CD4-positive, CD25-positive, alpha-beta regulatory T cell (primary cell): ENCODE data around the gene ZNF488. TPM values are rescaled to one million over a fixed set of nuclear protein-coding genes. Genes with fewer than 3 reads are reported as not detected.

Experiments
- ATAC-seq, 2 donors: fragments of 150-1000 bp; cut with Tn5 transposase; one replicate each; pipeline ENCODE4 v1.10.0; 2021; ENCODE audit warnings: low read depth in 2 of 2, moderate number of reproducible peaks in 2 of 2, moderate library complexity in 1 of 2
- DNase-seq, 3 donors: peaks; one replicate each; pipeline versions ENCODE4 v3.0.0 to v3.0.0-alpha.2; 2012 to 2022; ENCODE audit warnings: mixed read lengths in 1 of 3
- H3K27ac ChIP-seq: one replicate; pipeline ENCODE4 v1.7.0; 2013; ENCODE audit warnings: mild to moderate bottlenecking, low read length; ENCODE audit not compliant: insufficient read depth, poor library complexity, severe bottlenecking
- H3K27me3 ChIP-seq: one replicate; pipeline ENCODE4 v1.7.0; 2013; ENCODE audit warnings: low read length; ENCODE audit not compliant: control insufficient read depth, insufficient read depth
- H3K36me3 ChIP-seq: one replicate; pipeline ENCODE4 v1.7.0; 2013; ENCODE audit warnings: mild to moderate bottlenecking, low read length, moderate library complexity; ENCODE audit not compliant: control insufficient read depth, insufficient read depth
- H3K4me1 ChIP-seq: 2 replicates; pipeline ENCODE4 v1.7.0; 2013; ENCODE audit warnings: mild to moderate bottlenecking, low read length; ENCODE audit not compliant: insufficient read depth, control insufficient read depth, poor library complexity, severe bottlenecking
- H3K4me3 ChIP-seq: one replicate; pipeline ENCODE4 v1.7.0; 2013; ENCODE audit warnings: low read depth, mild to moderate bottlenecking, low read length, moderate library complexity
- H3K9me3 ChIP-seq, 2 experiments: 1 replicate in 1 of 2; 2 replicates in 1 of 2; pipeline ENCODE4 v1.7.0; 2013; ENCODE audit warnings: low read length in 2 of 2, mild to moderate bottlenecking in 1 of 2, moderate library complexity in 1 of 2; ENCODE audit not compliant: control insufficient read depth in 2 of 2
- H3K27ac Mint-ChIP-seq, 3 donors: one replicate each; pipeline ENCODE4 v1.8.0; 2020 to 2022; ENCODE audit warnings: mild to moderate bottlenecking in 3 of 3, mixed read lengths in 3 of 3, moderate library complexity in 2 of 3
- H3K27me3 Mint-ChIP-seq: one replicate; pipeline ENCODE4 v1.8.0; 2022; ENCODE audit warnings: mild to moderate bottlenecking, mixed read lengths
- H3K36me3 Mint-ChIP-seq: one replicate; pipeline ENCODE4 v1.8.0; 2020; ENCODE audit warnings: mixed read lengths
- H3K4me1 Mint-ChIP-seq, 4 donors: one replicate each; pipeline ENCODE4 v1.8.0; 2020 to 2022; ENCODE audit warnings: mixed read lengths in 4 of 4, mild to moderate bottlenecking in 1 of 4
- H3K4me3 Mint-ChIP-seq, 4 donors: one replicate each; pipeline ENCODE4 v1.8.0; 2020 to 2022; ENCODE audit warnings: mild to moderate bottlenecking in 4 of 4, mixed read lengths in 4 of 4, moderate library complexity in 3 of 4
- H3K9me3 Mint-ChIP-seq, 7 donors: one replicate each; pipeline ENCODE4 v1.8.0; 2020 to 2022; ENCODE audit warnings: mixed read lengths in 7 of 7, mild to moderate bottlenecking in 3 of 7, moderate library complexity in 2 of 7
- polyA plus RNA-seq, 4 donors: library from polyadenylated mRNA; unstranded; fragments of 300-500 nt; fragmentation: Illumina TruSeq; gene quantifications; one replicate each; pipeline ENCODE4 v1.2.3, GENCODE V29; 2021
- total RNA-seq: library from RNA; stranded (reverse); gene quantifications from one replicate; pipeline ENCODE4 v1.2.3, GENCODE V29; 2022

The ZNF488 gene
- total and polyA plus RNA-seq, 5 donors from 2014 or later = not detected

DNA sequence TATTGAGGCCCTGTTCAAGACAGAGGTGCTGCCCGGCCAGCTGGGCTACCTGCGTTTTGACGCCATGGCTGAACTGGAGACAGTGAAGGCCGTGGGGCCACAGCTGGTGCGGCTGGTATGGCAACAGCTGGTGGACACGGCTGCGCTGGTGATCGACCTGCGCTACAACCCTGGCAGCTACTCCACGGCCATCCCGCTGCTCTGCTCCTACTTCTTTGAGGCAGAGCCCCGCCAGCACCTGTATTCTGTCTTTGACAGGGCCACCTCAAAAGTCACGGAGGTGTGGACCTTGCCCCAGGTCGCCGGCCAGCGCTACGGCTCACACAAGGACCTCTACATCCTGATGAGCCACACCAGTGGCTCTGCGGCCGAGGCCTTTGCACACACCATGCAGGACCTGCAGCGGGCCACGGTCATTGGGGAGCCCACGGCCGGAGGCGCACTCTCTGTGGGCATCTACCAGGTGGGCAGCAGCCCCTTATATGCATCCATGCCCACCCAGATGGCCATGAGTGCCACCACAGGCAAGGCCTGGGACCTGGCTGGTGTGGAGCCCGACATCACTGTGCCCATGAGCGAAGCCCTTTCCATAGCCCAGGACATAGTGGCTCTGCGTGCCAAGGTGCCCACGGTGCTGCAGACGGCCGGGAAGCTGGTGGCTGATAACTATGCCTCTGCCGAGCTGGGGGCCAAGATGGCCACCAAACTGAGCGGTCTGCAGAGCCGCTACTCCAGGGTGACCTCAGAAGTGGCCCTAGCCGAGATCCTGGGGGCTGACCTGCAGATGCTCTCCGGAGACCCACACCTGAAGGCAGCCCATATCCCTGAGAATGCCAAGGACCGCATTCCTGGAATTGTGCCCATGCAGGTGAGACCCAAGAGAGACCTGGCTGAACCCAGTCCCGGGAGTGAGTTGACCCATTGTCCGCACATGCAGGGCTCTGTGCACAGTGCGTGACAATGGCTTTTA is 33.1 kb downstream of the ZNF488 start:
- no peak overlapping the region for H3K4me3 Mint-ChIP-seq
- no peak overlapping the region for H3K27ac ChIP-seq
- H3K4me1 Mint-ChIP-seq = no peaks in the 10 kb centered on the region
- H3K4me3 ChIP-seq = no peak overlapping the region
- no peak for ATAC-seq
- H3K36me3 ChIP-seq = no peaks in the 10 kb centered on the region
- no peak overlapping the region for H3K27ac Mint-ChIP-seq
- DNase-seq = no peak
- H3K4me1 ChIP-seq = no peaks in the 10 kb centered on the region
- H3K27me3 Mint-ChIP-seq = peaks cover 6% of the 10 kb centered on the region
- H3K9me3 Mint-ChIP-seq = no peaks in the 10 kb centered on the region
- H3K9me3 ChIP-seq = no peaks in the 10 kb centered on the region
- H3K36me3 Mint-ChIP-seq = no peaks in the 10 kb centered on the region
- H3K27me3 ChIP-seq = no peaks in the 10 kb centered on the region

GRCh38 chr10:47349941-47350371 is 34.1 kb downstream of the ZNF488 start:
- Mint-ChIP-seq H3K27ac (no peak overlapping the region), H3K4me1 (no peaks in the 10 kb centered on the region), H3K4me3 (no peak overlapping the region)

DNA sequence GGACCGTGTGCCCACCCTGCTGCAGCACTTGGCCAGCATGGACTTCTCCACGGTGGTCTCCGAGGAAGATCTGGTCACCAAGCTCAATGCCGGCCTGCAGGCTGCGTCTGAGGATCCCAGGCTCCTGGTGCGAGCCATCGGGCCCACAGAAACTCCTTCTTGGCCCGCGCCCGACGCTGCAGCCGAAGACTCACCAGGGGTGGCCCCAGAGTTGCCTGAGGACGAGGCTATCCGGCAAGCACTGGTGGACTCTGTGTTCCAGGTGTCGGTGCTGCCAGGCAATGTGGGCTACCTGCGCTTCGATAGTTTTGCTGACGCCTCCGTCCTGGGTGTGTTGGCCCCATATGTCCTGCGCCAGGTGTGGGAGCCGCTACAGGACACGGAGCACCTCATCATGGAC is 34.6 kb downstream of the ZNF488 start:
- no peak overlapping the region for H3K27ac Mint-ChIP-seq
- no peaks in the 10 kb centered on the region for H3K36me3 Mint-ChIP-seq
- Histone ChIP-seq H3K27ac (no peak overlapping the region), H3K27me3 (no peaks in the 10 kb centered on the region), H3K9me3 (no peaks in the 10 kb centered on the region), H3K4me1 (no peaks in the 10 kb centered on the region), H3K36me3 (no peaks in the 10 kb centered on the region), H3K4me3 (no peak overlapping the region)
- no peaks in the 10 kb centered on the region for H3K4me1 Mint-ChIP-seq
- no peaks in the 10 kb centered on the region for H3K9me3 Mint-ChIP-seq
- H3K27me3 Mint-ChIP-seq = peaks cover 6% of the 10 kb centered on the region
- DNase-seq (no peak), ATAC-seq (no peak)
- H3K4me3 Mint-ChIP-seq = no peak overlapping the region

More at GRCh38 chr10:47349941-47350371, 34.1 kb downstream of the ZNF488 start:
- Histone ChIP-seq H3K9me3 (no peaks in the 10 kb centered on the region), H3K4me1 (no peaks in the 10 kb centered on the region), H3K27me3 (no peaks in the 10 kb centered on the region), H3K36me3 (no peaks in the 10 kb centered on the region), H3K4me3 (no peak overlapping the region), H3K27ac (no peak overlapping the region)
- Mint-ChIP-seq H3K27me3 (peaks cover 6% of the 10 kb centered on the region), H3K36me3 (no peaks in the 10 kb centered on the region), H3K9me3 (no peaks in the 10 kb centered on the region)
- ATAC-seq (no peak), DNase-seq (no peak)

DNA sequence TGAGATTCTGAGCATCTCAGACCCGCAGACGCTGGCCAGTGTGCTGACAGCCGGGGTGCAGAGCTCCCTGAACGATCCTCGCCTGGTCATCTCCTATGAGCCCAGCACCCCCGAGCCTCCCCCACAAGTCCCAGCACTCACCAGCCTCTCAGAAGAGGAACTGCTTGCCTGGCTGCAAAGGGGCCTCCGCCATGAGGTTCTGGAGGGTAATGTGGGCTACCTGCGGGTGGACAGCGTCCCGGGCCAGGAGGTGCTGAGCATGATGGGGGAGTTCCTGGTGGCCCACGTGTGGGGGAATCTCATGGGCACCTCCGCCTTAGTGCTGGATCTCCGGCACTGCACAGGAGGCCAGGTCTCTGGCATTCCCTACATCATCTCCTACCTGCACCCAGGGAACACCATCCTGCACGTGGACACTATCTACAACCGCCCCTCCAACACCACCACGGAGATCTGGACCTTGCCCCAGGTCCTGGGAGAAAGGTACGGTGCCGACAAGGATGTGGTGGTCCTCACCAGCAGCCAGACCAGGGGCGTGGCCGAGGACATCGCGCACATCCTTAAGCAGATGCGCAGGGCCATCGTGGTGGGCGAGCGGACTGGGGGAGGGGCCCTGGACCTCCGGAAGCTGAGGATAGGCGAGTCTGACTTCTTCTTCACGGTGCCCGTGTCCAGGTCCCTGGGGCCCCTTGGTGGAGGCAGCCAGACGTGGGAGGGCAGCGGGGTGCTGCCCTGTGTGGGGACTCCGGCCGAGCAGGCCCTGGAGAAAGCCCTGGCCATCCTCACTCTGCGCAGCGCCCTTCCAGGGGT is 35.2 kb downstream of the ZNF488 start:
- ATAC-seq = no peak
- Histone ChIP-seq H3K9me3 (no peaks in the 10 kb centered on the region), H3K4me1 (no peaks in the 10 kb centered on the region), H3K36me3 (no peaks in the 10 kb centered on the region), H3K4me3 (no peak overlapping the region), H3K27ac (no peak overlapping the region), H3K27me3 (no peaks in the 10 kb centered on the region)
- H3K27me3 Mint-ChIP-seq = peaks cover 6% of the 10 kb centered on the region
- no peaks in the 10 kb centered on the region for H3K4me1 Mint-ChIP-seq
- H3K27ac Mint-ChIP-seq = no peak overlapping the region
- H3K9me3 Mint-ChIP-seq = no peaks in the 10 kb centered on the region
- DNase-seq = no peak
- no peaks in the 10 kb centered on the region for H3K36me3 Mint-ChIP-seq
- H3K4me3 Mint-ChIP-seq = no peak overlapping the region

DNA sequence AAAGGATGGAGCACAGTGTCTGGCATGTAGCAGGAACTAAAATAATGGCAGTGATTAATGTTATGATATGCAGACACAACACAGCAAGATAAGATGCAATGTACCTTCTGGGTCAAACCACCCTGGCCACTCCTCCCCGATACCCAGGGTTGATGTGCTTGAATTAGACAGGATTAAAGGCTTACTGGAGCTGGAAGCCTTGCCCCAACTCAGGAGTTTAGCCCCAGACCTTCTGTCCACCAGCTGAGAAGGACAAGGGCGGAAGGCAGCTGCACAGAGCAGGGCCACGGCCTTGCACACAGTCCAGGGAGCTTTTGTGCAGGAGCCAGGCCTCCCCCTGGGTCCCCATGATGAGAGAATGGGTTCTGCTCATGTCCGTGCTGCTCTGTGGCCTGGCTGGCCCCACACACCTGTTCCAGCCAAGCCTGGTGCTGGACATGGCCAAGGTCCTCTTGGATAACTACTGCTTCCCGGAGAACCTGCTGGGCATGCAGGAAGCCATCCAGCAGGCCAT is 35.9 kb downstream of the ZNF488 start, which contains the start of gene RBP3:
Gene RBP3 (plus strand): TSS at position 226 of the 514 bp plus-strand sequence. CDS start 122 bp downstream, at position 348.
- H3K4me3 Mint-ChIP-seq = no peak within 1 kb of the TSS
- H3K9me3 Mint-ChIP-seq = no peaks in the 10 kb centered on the region
- DNase-seq (no peak), ATAC-seq (no peak)
- H3K36me3 Mint-ChIP-seq = no peaks in the 10 kb centered on the region
- peaks cover 6% of the 10 kb centered on the region for H3K27me3 Mint-ChIP-seq
- Histone ChIP-seq H3K9me3 (no peaks in the 10 kb centered on the region), H3K27me3 (no peaks in the 10 kb centered on the region), H3K4me1 (no peaks in the 10 kb centered on the region), H3K36me3 (no peaks in the 10 kb centered on the region), H3K4me3 (no peak within 1 kb of the TSS), H3K27ac (no peak within 1 kb of the TSS)
- no peaks in the 10 kb centered on the region for H3K4me1 Mint-ChIP-seq
- no peak within 1 kb of the TSS for H3K27ac Mint-ChIP-seq

GRCh38 chr10:47347303-47347675 is 36.8 kb downstream of the ZNF488 start:
- Histone ChIP-seq H3K9me3 (no peaks in the 10 kb centered on the region), H3K27ac (no peak overlapping the region), H3K4me3 (no peak overlapping the region), H3K36me3 (no peaks in the 10 kb centered on the region), H3K27me3 (no peaks in the 10 kb centered on the region), H3K4me1 (no peaks in the 10 kb centered on the region)
- Mint-ChIP-seq H3K27ac (no peak overlapping the region), H3K9me3 (no peaks in the 10 kb centered on the region), H3K4me3 (no peak overlapping the region), H3K36me3 (no peaks in the 10 kb centered on the region), H3K27me3 (peaks cover 9% of the 10 kb centered on the region), H3K4me1 (no peaks in the 10 kb centered on the region)
- no peak for DNase-seq
- no peak for ATAC-seq

- H3K27ac Mint-ChIP-seq = no peak overlapping the region
- DNase-seq (no peak), ATAC-seq (no peak)
- no peaks in the 10 kb centered on the region for H3K9me3 Mint-ChIP-seq
- no peaks in the 10 kb centered on the region for H3K4me1 Mint-ChIP-seq
- H3K36me3 ChIP-seq = no peaks in the 10 kb centered on the region
- no peak overlapping the region for H3K4me3 ChIP-seq
- H3K27ac ChIP-seq = no peak overlapping the region
- H3K9me3 ChIP-seq = no peaks in the 10 kb centered on the region
- no peaks in the 10 kb centered on the region for H3K36me3 Mint-ChIP-seq
- peaks cover 10% of the 10 kb centered on the region for H3K27me3 Mint-ChIP-seq
- no peak overlapping the region for H3K4me3 Mint-ChIP-seq
- H3K4me1 ChIP-seq = no peaks in the 10 kb centered on the region
- no peaks in the 10 kb centered on the region for H3K27me3 ChIP-seq
These were observed 37.4 kb downstream of the ZNF488 start for GRCh38 chr10:47346581-47347302.
